ENCODE results near the gene ZNF701. TPM values are rescaled to one million over a fixed set of nuclear protein-coding genes. Genes with fewer than 3 reads are reported as not detected.

Gene ZNF701
- total and polyA plus RNA-seq, 2 of the 13 experiments (the other 11 are each of a cell fraction or from before 2014, with no cell fraction given): 4.5 to 6.3 TPM

Small RNAs within 50 kb of the gene (small RNA-seq; reads per million reads assigned to genes)
- 0 reads per million in 3 experiments for gene RPL39P34 (ENCODE audit: insufficient read depth in 2 of 3, insufficient read length in 3 of 3, low read depth in 2 of 3, low replicate concordance in 1 of 3)

Other genes with a start within 250 kb of the ZNF701 start
- gene ZNF610, start 234.0 kb upstream of the ZNF701 start, total RNA-seq (2016; rRNA removed; fragmentation: Illumina TruSeq; extraction: Trizol): 0.60 and 0.69 TPM in 2 replicates
- 0.32 and 0.47 TPM in 2 replicates for gene ZNF610, start 234.0 kb upstream of the ZNF701 start, polyA plus RNA-seq (2011; rRNA removed)
- gene ZNF880, start 200.4 kb upstream of the ZNF701 start, total RNA-seq (2016; rRNA removed; fragmentation: Illumina TruSeq; extraction: Trizol): 0.18 TPM in 1 of 2 replicates, not detected in the other
- gene ZNF880, start 200.4 kb upstream of the ZNF701 start, polyA plus RNA-seq (2011; rRNA removed): 0.03 and 0.10 TPM in 2 replicates
- gene ZNF528, start 172.4 kb upstream of the ZNF701 start, total RNA-seq (2016; rRNA removed; fragmentation: Illumina TruSeq; extraction: Trizol): 9.2 and 10.0 TPM in 2 replicates
- 4.1 and 6.2 TPM in 2 replicates for gene ZNF528, start 172.4 kb upstream of the ZNF701 start, polyA plus RNA-seq (2011; rRNA removed)
- 0.04 TPM in 1 of 2 replicates, not detected in the other for gene ZNF534, start 141.1 kb upstream of the ZNF701 start, total RNA-seq (2016; rRNA removed; fragmentation: Illumina TruSeq; extraction: Trizol)
- 0.08 TPM in 1 of 2 replicates, not detected in the other for gene ZNF534, start 141.1 kb upstream of the ZNF701 start, polyA plus RNA-seq (2011; rRNA removed)
- not detected in 2 replicates for gene ZNF578, start 116.7 kb upstream of the ZNF701 start, total RNA-seq (2016; rRNA removed; fragmentation: Illumina TruSeq; extraction: Trizol)
- not detected in 2 replicates for gene ZNF578, start 116.7 kb upstream of the ZNF701 start, polyA plus RNA-seq (2011; rRNA removed)
- gene ZNF808, start 42.6 kb upstream of the ZNF701 start, total RNA-seq (2016; rRNA removed; fragmentation: Illumina TruSeq; extraction: Trizol): 7.4 and 17.5 TPM in 2 replicates
- 3.0 and 3.3 TPM in 2 replicates for gene ZNF808, start 42.6 kb upstream of the ZNF701 start, polyA plus RNA-seq (2011; rRNA removed)
- 20.4 and 22.6 TPM in 2 replicates for gene ZNF83, start 68.1 kb downstream of the ZNF701 start, total RNA-seq (2016; rRNA removed; fragmentation: Illumina TruSeq; extraction: Trizol)
- 44.5 and 50.9 TPM in 2 replicates for gene ZNF83, start 68.1 kb downstream of the ZNF701 start, polyA plus RNA-seq (2011; rRNA removed)
- 4.1 and 9.9 TPM in 2 replicates for gene ZNF611, start 164.8 kb downstream of the ZNF701 start, total RNA-seq (2016; rRNA removed; fragmentation: Illumina TruSeq; extraction: Trizol)
- gene ZNF611, start 164.8 kb downstream of the ZNF701 start, polyA plus RNA-seq (2011; rRNA removed): 2.4 and 2.7 TPM in 2 replicates
- gene ZNF600, start 216.5 kb downstream of the ZNF701 start, total RNA-seq (2016; rRNA removed; fragmentation: Illumina TruSeq; extraction: Trizol): 14.5 and 16.4 TPM in 2 replicates
- 15.0 and 16.7 TPM in 2 replicates for gene ZNF600, start 216.5 kb downstream of the ZNF701 start, polyA plus RNA-seq (2011; rRNA removed)

All from HepG2 (cell line).